AG04449 (cell line): ENCODE measurements around the gene AK4.
A peak's percentile ranks its signal among the peaks of the same experiment; 100 is the strongest.
"Not testable (repeated sequence)": the region's sequence is repeated elsewhere in the genome, so short reads cannot be mapped to it uniquely, and the experiment has no call there.

Source experiments
- CTCF ChIA-PET: fragments of 350-600 bp; formaldehyde crosslinking; extraction: SDS; loops from one replicate; lab custom pipeline; 2021; ENCODE audit warnings: antibody characterized with exemption; lab: Yijun Ruan, JAX
- POLR2A ChIA-PET: fragments of 400-600, 350-600 bp; formaldehyde crosslinking; extraction: SDS; loops from one replicate; lab custom pipeline; 2020; ENCODE audit warnings: antibody characterized with exemption, inconsistent platforms; lab: Yijun Ruan, JAX
- DNase-seq: peaks from one replicate; pipeline ENCODE4 v3.0.0-alpha.2; 2010; ENCODE audit warnings: low read depth, low spot score
- H3K4me3 ChIP-seq: 2 replicates; pipeline ENCODE4 v1.5.1; 2011; ENCODE audit warnings: low read depth, mild to moderate bottlenecking, control low read depth, low read length
- CTCF ChIP-seq: IDR thresholded peaks from one replicate; pipeline ENCODE4 v1.5.1; 2011; ENCODE audit warnings: mild to moderate bottlenecking, moderate library complexity, low read length, control low read depth, inconsistent platforms; ENCODE audit not compliant: insufficient read depth; ENCODE audit errors: missing control alignments

The AK4 gene

GRCh38 chr1:65141394-65141793 is 6.6 kb upstream of the AK4 start:
- no peak overlapping the region for H3K4me3 ChIP-seq
- POLR2A ChIA-PET: no interaction called here
- no peak for TF ChIP-seq CTCF
- CTCF ChIA-PET: no interaction called here
- DNase-seq: no peak

- no peak for TF ChIP-seq CTCF
- DNase-seq: no peak
- CTCF ChIA-PET: no interaction called here
- POLR2A ChIA-PET: no interaction called here
- H3K4me3 ChIP-seq: no peak overlapping the region
Measured at GRCh38 chr1:65141918-65142317, 6.1 kb upstream of the AK4 start.

- POLR2A ChIA-PET, H3K4me3 ChIP-seq, CTCF ChIA-PET, DNase-seq: not testable (repeated sequence)
Measured at GRCh38 chr1:65143112-65143658, 4.8 kb upstream of the AK4 start.

- no peak for DNase-seq
- CTCF ChIA-PET: no interaction called here
- H3K4me3 ChIP-seq: peak overlapping the region; percentile 65
- POLR2A ChIA-PET: no interaction called here
- TF ChIP-seq CTCF: no peak
Measured at GRCh38 chr1:65146908-65147423, 1.0 kb upstream of the AK4 start.

GRCh38 chr1:65147424-65148177 is 402 bp upstream of the AK4 start:
- ChIA-PET POLR2A (interaction anchor here (0.9 kb wide), 1 partner anchor 312 kb away, joined by 3 read pairs; no protein-coding TSS in a partner anchor), CTCF (no interaction called here)
- no peak for TF ChIP-seq CTCF
- H3K4me3 ChIP-seq: peak overlapping the region; percentile 65
- no peak for DNase-seq

GRCh38 chr1:65148548-65149350 is 746 bp downstream of the AK4 start:
- CTCF ChIA-PET: interaction anchor here (1.0 to 1.6 kb wide), 4 partner anchors 10 to 539 kb away, joined by 3 to 5 read pairs (median 4); no protein-coding TSS in a partner anchor
- no peak for TF ChIP-seq CTCF
- POLR2A ChIA-PET: interaction anchor here (0.9 to 1.2 kb wide), 2 partner anchors 275 to 310 kb away, joined by 3 to 4 read pairs; no protein-coding TSS in a partner anchor

More at GRCh38 chr1:65148548-65149350, 746 bp downstream of the AK4 start:
- DNase-seq: no peak
- H3K4me3 ChIP-seq: peak overlapping the region; percentile 60
